HG02943 (cell line): Measurements from ENCODE around the gene METTL8.
"Not testable (repeated sequence)": the region's sequence is repeated elsewhere in the genome, so short reads cannot be mapped to it uniquely, and the experiment has no call there.

ENCODE experiments used
- ATAC-seq: cut with Tn5 transposase; IDR thresholded peaks from one replicate; pipeline ENCODE4 v1.9.1; 2021; ENCODE audit warnings: mild to moderate bottlenecking, low read depth, moderate library complexity; ENCODE audit not compliant: unreplicated experiment

The METTL8 gene

DNA sequence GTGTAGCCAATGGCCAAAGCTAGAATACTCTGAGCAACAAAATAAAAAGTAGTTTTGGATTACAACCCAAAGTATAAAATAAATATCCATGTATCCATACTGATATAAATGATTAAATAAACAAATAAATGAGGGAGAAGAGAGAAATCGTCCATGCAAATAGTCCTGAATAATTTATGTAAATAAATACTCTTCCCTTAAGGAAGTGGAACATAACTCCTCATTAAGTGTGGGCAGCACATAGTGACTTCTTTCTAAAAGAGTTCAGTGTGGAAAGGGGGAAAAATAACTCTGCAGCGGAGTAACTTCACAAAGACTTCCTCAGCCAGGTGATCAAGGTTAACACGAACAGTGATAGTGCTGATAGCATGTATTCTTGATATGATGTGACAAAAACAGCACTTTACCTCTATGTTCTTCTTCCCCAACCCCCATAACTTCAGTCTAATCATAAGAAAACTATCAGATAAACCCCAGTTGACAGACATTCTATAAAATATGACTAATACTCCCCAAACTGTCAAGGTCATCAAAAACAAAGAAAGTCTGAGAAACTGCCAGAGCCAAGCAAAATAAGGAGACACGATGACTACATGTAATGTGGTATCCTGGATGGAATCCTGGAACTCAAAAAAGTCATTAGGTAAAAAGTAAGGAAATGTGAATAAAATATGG, 30.7 kb downstream of the METTL8 start:
- no peak for ATAC-seq

DNA sequence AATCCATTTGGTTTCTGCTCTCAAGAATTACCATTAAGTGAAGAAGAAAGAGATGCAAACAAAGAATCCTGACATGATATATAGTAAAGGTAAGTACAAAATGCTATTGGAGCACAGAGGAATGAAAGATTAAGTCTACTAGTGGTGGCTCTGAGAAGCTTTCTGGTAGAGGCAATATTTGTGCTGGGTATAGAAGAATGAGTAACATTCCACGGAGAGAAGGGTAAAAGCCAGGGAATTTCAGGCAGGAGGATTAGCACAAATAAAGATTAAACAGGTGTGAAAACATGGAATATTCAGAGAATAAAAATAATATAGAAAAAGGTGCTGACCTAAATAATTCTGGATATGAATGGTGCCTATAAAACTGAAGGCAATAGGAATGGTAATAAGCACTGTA, 31.8 kb downstream of the METTL8 start:
- no peak for ATAC-seq

DNA sequence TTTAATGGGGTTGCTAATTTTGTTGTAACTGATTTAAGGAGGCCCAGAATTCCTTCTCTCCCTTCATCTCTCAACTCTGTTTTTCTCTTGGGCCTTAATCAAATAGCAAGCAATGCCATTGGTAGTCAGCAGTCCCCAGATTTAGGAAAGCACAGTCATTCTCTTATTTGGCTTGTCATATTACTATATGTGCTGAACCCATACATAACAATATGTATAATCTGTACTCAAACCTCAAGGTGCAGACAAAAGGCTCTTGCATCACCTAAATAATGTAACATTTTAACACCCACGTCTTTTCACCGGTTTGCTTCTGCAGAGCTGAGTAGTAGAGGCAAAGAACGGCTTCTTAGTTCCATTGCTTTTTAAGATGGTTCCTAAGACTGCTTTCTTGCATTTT, 33.4 kb downstream of the METTL8 start:
- no peak for ATAC-seq

DNA sequence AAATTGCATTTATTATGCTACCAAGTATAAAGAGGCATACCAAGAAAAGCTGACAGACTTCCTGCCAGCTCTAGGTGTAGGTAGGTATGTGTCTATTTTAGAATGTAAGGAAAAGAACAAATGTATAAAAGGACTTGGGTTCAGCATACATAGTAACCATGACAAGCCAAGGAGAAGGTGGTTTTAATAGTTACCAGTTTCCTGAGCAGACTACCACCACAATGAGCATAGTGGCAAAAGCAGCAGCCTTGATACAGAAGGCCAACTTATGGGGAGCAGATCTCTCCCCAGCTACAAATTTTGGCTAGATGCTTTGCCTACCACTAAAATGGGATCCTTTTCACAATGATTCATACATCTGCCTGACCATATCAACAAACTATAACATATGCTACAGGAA, 34.5 kb downstream of the METTL8 start:
- no peak for ATAC-seq

DNA sequence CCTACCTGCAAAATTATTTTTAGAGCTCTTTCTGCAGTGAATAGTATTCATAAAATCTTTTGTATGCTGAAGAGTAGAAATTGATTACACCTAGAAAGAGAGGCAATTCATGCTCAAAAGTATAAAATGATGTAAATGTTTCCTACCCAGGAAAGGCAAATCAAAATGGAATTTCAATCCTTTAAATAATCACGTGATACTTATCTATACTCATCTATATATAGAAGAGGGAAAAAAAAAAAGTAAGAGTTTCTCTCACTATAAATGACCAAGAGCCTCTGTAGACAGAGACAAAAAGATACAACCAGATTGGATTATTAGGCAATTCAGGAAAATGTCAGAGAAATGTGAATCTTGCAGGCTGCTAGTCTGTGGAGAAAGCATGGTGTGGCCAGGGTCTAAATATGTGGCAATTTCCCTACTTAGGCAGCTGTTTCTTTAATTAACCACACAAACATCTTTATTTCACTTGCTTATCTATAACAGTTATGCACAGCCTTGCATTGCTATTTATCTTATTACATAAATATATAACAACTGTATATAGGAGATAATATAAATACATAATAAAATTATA, 39.5 kb downstream of the METTL8 start:
- no peak for ATAC-seq

DNA sequence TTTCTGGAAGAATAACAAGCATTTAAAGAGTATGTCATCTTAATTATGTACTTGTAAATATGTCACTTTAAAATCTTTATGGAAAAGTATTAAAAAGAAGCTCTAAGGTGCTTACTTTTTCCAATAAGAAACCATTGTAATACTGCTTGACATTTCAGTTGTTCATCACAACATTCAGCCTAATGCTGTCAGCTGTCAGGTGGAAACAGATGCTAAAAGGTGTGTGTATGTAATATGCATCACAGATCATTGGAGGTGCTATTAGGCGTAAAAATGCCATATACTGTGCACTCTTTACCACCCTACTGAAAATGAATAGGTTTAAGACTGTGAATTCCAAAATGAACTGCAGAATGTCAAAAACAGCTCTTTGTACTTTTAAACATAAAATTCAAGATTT, 40.3 kb downstream of the METTL8 start:
- ATAC-seq, result no peak

DNA sequence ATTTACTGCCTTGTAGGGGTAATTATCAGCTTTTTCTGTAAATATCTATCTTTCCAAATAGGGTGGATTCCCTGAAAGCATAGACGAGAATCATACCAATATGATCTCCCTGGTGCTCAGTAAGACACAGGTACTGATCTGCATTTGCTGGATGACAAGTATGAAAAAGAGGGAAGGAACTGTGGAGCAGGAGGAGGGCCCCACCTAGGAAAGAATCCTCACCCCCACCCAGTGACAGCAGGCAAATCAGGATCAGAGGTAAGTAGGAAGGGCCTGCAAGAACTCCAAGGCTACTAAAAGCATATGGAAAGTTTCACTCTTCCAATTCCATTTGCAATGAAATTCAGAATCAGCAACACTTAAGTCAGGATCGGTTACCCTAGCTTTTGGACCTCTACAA, 42.3 kb downstream of the METTL8 start:
- no peak for ATAC-seq

DNA sequence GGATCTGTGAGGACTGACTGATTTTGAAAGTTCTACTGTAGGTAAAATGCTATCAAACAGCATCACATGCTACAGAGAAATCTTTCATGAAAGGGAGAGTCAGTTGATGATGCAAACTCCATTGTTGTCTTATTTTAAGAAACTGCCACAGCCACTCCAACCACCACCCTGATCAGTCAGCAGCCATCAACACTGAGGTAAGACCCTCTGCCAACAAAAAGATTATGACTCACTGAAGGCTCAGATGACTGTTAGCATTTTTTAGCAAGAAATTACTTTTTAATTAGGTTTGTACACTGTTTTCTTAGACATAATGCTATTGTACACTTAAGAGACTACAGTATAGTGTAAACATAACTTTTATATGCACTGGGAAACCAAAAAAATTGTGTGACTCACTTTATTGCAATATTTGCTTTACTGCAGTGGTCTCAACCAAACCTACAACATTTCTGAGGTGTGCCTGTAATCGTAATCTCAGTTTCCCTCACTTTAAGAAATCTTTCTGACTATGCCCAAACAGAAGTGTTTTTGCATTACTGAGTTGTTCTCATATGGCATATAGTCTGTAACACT, 42.8 kb downstream of the METTL8 start:
- no peak for ATAC-seq

DNA sequence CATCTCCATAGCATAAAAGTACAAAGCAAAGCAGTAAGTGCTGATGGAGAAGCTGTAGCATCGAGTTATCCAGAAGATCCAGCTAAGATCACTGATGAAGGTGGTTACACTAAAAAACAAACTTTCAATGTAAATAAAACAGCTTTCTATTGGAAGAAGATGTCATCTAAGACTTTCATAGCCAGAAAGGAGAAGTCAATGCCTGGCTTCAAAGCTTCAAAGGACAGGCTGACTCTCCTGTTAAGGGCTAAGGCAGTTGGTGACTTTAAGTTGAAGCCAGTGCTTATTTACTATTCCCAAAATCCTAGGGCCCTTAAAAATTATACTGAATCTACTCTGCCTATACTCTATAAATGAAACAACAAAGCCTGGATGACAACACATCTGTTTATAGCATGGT, 44.0 kb downstream of the METTL8 start:
- ATAC-seq, result no peak

DNA sequence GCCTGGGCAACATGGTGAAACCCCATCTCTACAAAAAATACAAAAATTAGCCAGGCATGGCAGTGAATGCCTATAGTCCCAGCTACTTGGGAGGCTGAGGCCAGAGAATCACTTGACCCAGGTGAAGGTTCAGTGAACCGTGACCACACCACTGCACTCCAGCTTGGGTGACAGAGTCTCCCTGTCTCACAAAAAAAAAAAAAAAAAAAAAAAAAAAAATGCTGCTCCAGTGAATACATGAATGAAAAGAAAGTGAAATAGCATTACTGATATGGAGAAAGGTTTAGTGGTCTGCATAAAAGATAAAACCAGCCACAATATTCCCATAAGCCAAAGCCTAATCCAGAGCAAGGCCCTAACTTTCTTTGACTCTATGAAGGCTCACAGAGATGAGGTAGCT, 44.5 kb downstream of the METTL8 start:
- ATAC-seq, result no peak

DNA sequence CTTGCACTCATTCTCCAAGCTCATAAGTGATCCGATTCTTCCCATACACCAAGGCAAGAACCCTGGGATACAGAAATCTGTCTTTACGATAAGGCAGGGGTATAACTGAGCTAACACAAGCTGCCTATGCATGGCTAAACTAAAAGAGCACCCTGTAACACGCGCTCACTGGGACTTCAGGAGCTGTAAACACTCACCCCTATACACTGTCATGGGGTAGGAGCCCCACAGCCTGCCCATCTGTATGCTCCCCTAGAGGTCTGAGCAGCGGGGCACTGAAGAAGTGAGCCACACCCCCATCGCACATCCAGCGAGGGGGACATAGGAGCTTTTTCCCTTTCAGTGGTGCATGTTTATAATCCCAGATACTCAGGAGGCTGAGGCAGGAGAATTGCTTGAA, 46.7 kb downstream of the METTL8 start:
- ATAC-seq, result no peak

DNA sequence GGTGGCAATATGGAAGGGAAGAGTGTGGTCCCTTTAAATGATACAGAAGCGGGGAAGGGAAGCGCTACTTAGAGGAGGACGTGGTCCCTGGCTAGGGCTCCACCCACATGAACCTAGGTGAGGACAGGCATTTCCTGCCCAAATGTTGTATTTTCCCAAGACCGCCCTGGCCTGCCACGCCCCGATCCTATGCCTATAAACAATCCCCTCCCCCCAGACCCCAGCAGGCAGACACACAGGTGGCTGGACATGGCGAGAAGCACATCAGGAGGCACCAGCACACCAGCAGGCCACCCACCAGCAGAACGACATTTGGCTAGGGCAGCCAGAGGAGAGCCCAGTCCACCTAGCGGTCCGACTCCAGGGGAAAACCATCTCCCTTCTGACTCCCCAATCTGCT, 47.2 kb downstream of the METTL8 start:
- ATAC-seq, result no peak

DNA sequence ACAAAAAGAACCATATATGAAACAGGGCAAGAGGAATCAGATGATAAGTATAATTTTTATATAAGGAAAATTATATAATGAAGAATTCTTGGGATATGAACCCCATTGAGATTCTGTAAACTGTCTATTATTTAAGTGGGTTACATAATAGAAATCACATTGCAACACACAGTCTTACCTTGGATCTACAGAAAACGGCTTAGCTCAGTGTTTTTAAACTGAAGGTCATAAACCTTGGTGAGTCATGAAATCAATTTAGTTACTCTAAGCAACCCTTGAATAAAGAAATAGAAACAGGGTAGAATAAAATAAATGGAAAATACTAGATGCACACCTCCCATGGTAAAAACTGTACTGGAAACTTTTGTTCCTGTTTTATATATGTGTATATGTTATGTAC, 50.7 kb downstream of the METTL8 start:
- ATAC-seq, result no peak

DNA sequence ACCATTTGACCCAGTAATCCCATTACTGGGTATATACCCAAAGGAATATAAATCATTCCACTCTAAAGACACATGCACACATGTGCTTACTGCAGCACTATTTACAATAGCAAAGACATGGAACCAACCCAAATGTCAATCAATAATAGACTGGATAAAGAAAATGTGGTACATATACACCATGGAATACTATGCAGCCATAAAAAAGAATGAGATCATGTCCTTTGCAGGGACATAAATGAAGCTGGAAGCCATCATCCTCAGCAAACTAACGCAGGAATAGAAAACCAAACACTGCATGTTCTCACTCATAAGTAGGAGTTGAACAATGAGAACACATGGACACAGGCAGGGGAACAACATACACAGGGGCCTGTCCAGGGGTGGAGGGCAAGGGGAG, 51.6 kb downstream of the METTL8 start:
- not testable (repeated sequence) for ATAC-seq

DNA sequence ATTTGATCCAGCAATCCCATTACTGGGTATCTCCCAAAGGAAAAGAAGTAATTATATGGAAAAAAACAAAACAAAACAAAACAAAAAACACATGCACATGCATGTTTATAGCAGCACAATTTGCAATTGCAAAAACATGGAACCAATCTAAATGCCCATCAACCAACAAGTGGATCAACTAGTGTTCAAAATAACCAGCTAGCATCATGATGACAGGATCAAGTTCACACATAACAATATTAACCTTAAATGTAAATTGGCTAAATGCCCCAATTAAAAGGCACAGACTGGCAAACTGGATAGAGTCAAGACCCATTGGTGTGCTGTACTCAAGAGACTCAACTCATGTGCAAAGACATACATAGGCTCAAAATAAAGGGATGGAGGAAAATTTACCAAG, 55.9 kb downstream of the METTL8 start:
- not testable (repeated sequence) for ATAC-seq

DNA sequence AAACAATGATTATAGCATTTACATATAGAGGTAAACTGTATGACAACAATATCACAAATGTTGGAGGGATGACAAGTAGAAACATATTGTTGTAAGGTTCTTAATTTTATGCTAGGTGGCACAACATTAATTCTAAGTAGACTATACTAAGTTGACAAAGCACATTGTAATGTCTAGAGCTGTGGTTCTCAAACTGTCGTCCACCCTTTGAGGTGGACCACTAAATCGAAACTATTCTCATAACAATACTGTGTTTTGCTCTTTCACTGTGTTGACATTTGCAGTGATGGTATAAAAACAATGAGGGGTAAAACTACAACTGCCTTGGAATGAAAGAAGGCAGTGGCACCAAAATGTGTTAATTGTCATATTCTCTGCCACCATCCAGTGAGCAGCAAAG, 66.1 kb downstream of the METTL8 start:
- no peak for ATAC-seq

DNA sequence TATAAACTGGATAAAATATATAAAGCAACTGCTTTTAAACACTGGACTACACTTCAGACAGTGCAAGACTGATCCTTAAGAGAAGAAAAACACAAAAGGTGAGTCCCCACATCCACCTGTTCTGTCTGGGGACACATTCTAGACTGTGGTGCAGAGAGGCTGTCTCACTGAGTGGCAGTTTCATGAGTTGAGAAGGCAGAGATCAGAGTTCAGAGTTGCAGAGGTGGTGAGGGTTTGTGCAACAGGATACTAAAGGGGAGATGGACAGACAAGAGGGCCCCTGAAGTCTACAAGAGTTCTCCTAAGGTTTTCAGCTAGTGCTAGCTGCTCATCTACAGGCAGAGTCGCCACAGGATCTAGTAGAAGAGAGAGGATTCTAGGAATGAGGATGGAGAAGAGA, 68.0 kb downstream of the METTL8 start:
- ATAC-seq, result no peak

DNA sequence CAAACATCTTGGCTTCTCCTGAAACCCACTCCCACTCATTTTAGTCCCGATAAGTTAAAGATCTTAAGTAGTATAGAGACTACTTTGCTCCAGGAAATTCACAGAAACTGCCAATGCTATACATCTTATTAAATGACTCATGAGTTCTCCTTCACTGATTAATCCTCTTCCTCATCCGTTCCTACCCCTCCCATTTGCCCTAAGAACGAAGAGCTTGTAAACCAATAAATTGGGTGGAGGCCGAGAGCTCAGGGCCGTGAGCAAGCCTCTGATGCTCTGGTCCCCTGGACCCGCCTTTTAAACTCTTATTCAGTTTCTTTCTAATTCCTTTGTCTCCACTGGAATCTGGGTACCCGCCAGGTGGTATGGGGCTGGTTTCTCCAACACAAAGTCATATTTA, 68.6 kb downstream of the METTL8 start:
- no peak for ATAC-seq

DNA sequence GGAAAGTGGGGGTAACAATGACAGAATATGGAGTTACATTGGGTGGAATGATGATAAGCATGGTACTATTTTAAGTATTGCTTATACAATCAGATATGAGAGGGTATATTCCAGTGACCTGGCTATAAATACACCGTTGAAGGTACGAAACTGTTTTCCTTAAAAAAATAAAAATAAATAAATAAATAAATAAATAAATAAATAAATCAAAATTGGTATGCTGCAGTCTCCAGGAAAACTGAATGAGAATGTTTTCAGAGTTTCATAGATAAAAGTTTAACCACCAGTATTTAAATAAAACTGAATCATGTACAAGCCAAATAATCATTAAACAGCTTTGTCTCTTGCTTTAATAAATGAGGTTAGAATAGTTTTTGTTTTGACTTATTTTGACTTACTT, 71.4 kb downstream of the METTL8 start:
- no peak for ATAC-seq

DNA sequence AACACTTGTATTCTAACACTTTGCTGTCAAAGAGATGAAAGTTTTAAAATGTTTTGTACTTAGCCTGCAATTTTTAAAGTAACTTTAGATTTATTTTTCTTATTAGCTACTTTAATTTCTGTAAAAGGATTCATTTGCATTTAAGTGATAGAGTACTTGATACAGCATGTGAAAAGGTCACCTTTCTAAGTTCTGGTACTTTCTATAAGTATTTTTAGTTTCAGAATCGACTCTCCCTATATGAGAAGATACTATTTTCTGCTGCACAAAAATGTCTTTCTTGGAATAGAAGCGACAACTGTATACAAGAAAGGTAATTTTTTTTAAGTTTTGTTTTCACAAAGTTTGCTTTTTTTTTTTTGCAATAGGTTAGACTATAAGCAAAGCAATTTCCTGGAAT, 72.9 kb downstream of the METTL8 start:
- ATAC-seq, result no peak

DNA sequence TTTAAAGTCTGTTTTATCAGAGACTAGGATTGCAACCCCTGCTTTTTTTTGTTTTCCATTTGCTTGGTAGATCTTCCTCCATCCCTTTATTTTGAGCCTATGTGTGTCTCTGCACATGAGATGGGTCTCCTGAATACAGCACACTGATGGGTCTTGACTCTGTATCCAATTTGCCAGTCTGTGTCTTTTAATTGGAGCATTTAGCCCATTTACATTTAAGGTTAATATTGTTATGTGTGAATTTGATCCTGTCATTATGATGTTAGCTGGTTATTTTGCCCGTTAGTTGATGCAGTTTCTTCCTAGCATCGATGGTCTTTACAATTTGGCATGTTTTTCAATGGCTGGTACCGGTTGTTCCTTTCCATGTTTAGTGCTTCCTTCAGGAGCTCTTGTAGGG, 80.0 kb downstream of the METTL8 start:
- ATAC-seq, result not testable (repeated sequence)

DNA sequence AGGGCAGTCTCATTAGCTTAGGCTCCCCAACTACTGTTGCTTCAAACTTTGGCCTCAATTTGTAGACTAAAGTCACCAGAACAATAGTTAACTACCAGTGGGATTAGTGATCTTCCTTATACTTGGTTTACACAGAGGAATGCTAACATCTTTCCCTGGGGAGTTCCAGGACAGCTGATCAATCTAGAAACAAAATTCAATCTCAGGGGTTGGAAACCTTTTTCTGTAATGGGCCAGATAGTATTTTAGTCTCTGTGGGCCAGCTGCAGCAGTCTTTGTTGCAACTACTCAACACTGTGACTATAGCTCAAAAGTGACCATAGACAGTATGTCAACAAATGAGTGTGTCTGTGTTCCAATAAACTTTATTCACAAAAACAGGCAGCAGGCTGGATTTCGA, 85.7 kb downstream of the METTL8 start:
- ATAC-seq, result no peak
